GM19467 (cell line): ENCODE data around the gene NRN1L.

Experiments
- ATAC-seq: cut with Tn5 transposase; IDR thresholded peaks from one replicate; pipeline ENCODE4 v1.9.1; 2021; ENCODE audit warnings: mild to moderate bottlenecking, moderate library complexity; ENCODE audit not compliant: unreplicated experiment

Gene NRN1L

GRCh38 chr16:67934306-67935100 lies 49.8 kb downstream of the NRN1L start:
- no peak for ATAC-seq

- ATAC-seq = no peak
Measured at GRCh38 chr16:67935101-67935401, 50.4 kb downstream of the NRN1L start.

GRCh38 chr16:67935402-67936123 lies 50.9 kb downstream of the NRN1L start:
- ATAC-seq = peak; percentile 86
